GM19240 (cell line): ENCODE data around the gene NAV2.
"Not testable (repeated sequence)": the region's sequence is repeated elsewhere in the genome, so short reads cannot be mapped to it uniquely, and the experiment has no call there.

Experiments used
- DNase-seq: peaks from one replicate; pipeline ENCODE4 v3.0.0; 2011; ENCODE audit warnings: low spot score; ENCODE audit not compliant: insufficient read length

NAV2 gene

GRCh38 chr11:20109731-20110445 lies 397.3 kb downstream of the NAV2 start:
- no peak for DNase-seq

GRCh38 chr11:20110908-20111669 lies 398.5 kb downstream of the NAV2 start:
- DNase-seq: peak; percentile 71

- DNase-seq: no peak
Measured at GRCh38 chr11:20111871-20112270, 399.2 kb downstream of the NAV2 start.

- no peak for DNase-seq
Measured at GRCh38 chr11:20112291-20113148, 399.9 kb downstream of the NAV2 start.

- DNase-seq: no peak
Measured at GRCh38 chr11:20113149-20113438, 400.5 kb downstream of the NAV2 start.

GRCh38 chr11:20114588-20114987 lies 402.0 kb downstream of the NAV2 start:
- no peak for DNase-seq

GRCh38 chr11:20116825-20117224 lies 404.2 kb downstream of the NAV2 start:
- DNase-seq: no peak

GRCh38 chr11:20117291-20117690 lies 404.7 kb downstream of the NAV2 start:
- no peak for DNase-seq

- DNase-seq: no peak
Measured at GRCh38 chr11:20118209-20118608, 405.6 kb downstream of the NAV2 start.

- DNase-seq: no peak
Measured at GRCh38 chr11:20119315-20119714, 406.7 kb downstream of the NAV2 start.

- no peak for DNase-seq
Measured at GRCh38 chr11:20120134-20120925, 407.7 kb downstream of the NAV2 start.

- DNase-seq: no peak
Measured at GRCh38 chr11:20122131-20122530, 409.5 kb downstream of the NAV2 start.

GRCh38 chr11:20125927-20126326 lies 413.3 kb downstream of the NAV2 start:
- DNase-seq: no peak

GRCh38 chr11:20126724-20127123 lies 414.1 kb downstream of the NAV2 start:
- no peak for DNase-seq

- DNase-seq: peak; percentile 60
Measured at GRCh38 chr11:20127671-20128527, 415.3 kb downstream of the NAV2 start.

GRCh38 chr11:20128528-20128825 lies 415.8 kb downstream of the NAV2 start:
- DNase-seq: not testable (repeated sequence)

GRCh38 chr11:20129665-20130064 lies 417.0 kb downstream of the NAV2 start:
- DNase-seq: no peak

GRCh38 chr11:20131788-20132666 lies 419.4 kb downstream of the NAV2 start:
- no peak for DNase-seq

GRCh38 chr11:20132667-20133039 lies 420.0 kb downstream of the NAV2 start:
- DNase-seq: no peak
